ENCODE results near the gene METTL27.
"Not testable (repeated sequence)": the region's sequence is repeated elsewhere in the genome, so short reads cannot be mapped to it uniquely, and the experiment has no call there.

Gene METTL27

GRCh38 chr7:73842067-73842976 lies at the start of gene METTL27:
Gene METTL27, minus strand, starts transcription at chr7:73842516. Its CDS starts 376 bp downstream, at chr7:73842140.
- Histone ChIP-seq H3K9me3 (ENCODE audit: low read length) (no peaks in the 10 kb centered on the region), H3K4me3 (ENCODE audit: low read length) (peak within 1 kb of the TSS; percentile 57), H3K36me3 (ENCODE audit: insufficient read depth, low read length) (no peaks in the 10 kb centered on the region), H3K4me1 (ENCODE audit: insufficient read depth, low read length) (peaks cover 3% of the 10 kb centered on the region), H2AFZ (ENCODE audit: low read depth, low read length) (peak within 1 kb of the TSS; percentile 90), H3K27me3 (ENCODE audit: insufficient read depth, low read length) (no peaks in the 10 kb centered on the region)

GRCh38 chr7:73891178-73891885 lies 49.0 kb upstream of the METTL27 start:
- Histone ChIP-seq H3K36me3 (ENCODE audit: insufficient read depth, low read length) (no peaks in the 10 kb centered on the region), H3K9me3 (ENCODE audit: low read length) (no peaks in the 10 kb centered on the region), H3K27me3 (ENCODE audit: insufficient read depth, low read length) (peaks cover 6% of the 10 kb centered on the region), H2AFZ (ENCODE audit: low read depth, low read length) (no peak overlapping the region), H3K4me1 (ENCODE audit: insufficient read depth, low read length) (peaks cover 20% of the 10 kb centered on the region), H3K4me3 (ENCODE audit: low read length) (no peak overlapping the region)

- no peak overlapping the region for H3K4me3 ChIP-seq (ENCODE audit: low read length)
- H3K36me3 ChIP-seq (ENCODE audit: insufficient read depth, low read length), result no peaks in the 10 kb centered on the region
- H3K27me3 ChIP-seq (ENCODE audit: insufficient read depth, low read length), result peaks cover 6% of the 10 kb centered on the region
- no peaks in the 10 kb centered on the region for H3K9me3 ChIP-seq (ENCODE audit: low read length)
- no peak overlapping the region for H2AFZ ChIP-seq (ENCODE audit: low read depth, low read length)
- peaks cover 21% of the 10 kb centered on the region for H3K4me1 ChIP-seq (ENCODE audit: insufficient read depth, low read length)
Observed at GRCh38 chr7:73890555-73891147, 48.3 kb upstream of the METTL27 start.

GRCh38 chr7:73888959-73889358 lies 46.6 kb upstream of the METTL27 start:
- H3K27me3 ChIP-seq (ENCODE audit: insufficient read depth, low read length), result peaks cover 6% of the 10 kb centered on the region
- H3K36me3 ChIP-seq (ENCODE audit: insufficient read depth, low read length), result no peaks in the 10 kb centered on the region
- H2AFZ ChIP-seq (ENCODE audit: low read depth, low read length), result no peak overlapping the region
- H3K4me1 ChIP-seq (ENCODE audit: insufficient read depth, low read length), result peaks cover 7% of the 10 kb centered on the region
- no peaks in the 10 kb centered on the region for H3K9me3 ChIP-seq (ENCODE audit: low read length)
- H3K4me3 ChIP-seq (ENCODE audit: low read length), result no peak overlapping the region

GRCh38 chr7:73887762-73888161 lies 45.4 kb upstream of the METTL27 start:
- H2AFZ ChIP-seq (ENCODE audit: low read depth, low read length), result no peak overlapping the region
- peaks cover 6% of the 10 kb centered on the region for H3K27me3 ChIP-seq (ENCODE audit: insufficient read depth, low read length)
- no peaks in the 10 kb centered on the region for H3K36me3 ChIP-seq (ENCODE audit: insufficient read depth, low read length)
- H3K4me3 ChIP-seq (ENCODE audit: low read length), result no peak overlapping the region
- no peaks in the 10 kb centered on the region for H3K9me3 ChIP-seq (ENCODE audit: low read length)
- peaks cover 5% of the 10 kb centered on the region for H3K4me1 ChIP-seq (ENCODE audit: insufficient read depth, low read length)

GRCh38 chr7:73885975-73886798 lies 43.9 kb upstream of the METTL27 start:
- no peaks in the 10 kb centered on the region for H3K9me3 ChIP-seq (ENCODE audit: low read length)
- H3K36me3 ChIP-seq (ENCODE audit: insufficient read depth, low read length), result no peaks in the 10 kb centered on the region
- peak overlapping the region; percentile 62 for H2AFZ ChIP-seq (ENCODE audit: low read depth, low read length)
- peaks cover 5% of the 10 kb centered on the region for H3K4me1 ChIP-seq (ENCODE audit: insufficient read depth, low read length)
- no peak overlapping the region for H3K4me3 ChIP-seq (ENCODE audit: low read length)
- H3K27me3 ChIP-seq (ENCODE audit: insufficient read depth, low read length), result peaks cover 6% of the 10 kb centered on the region

- H3K27me3 ChIP-seq (ENCODE audit: insufficient read depth, low read length), result peaks cover 6% of the 10 kb centered on the region
- no peak overlapping the region for H2AFZ ChIP-seq (ENCODE audit: low read depth, low read length)
- H3K4me3 ChIP-seq (ENCODE audit: low read length), result no peak overlapping the region
- no peaks in the 10 kb centered on the region for H3K36me3 ChIP-seq (ENCODE audit: insufficient read depth, low read length)
- H3K4me1 ChIP-seq (ENCODE audit: insufficient read depth, low read length), result peaks cover 5% of the 10 kb centered on the region
- H3K9me3 ChIP-seq (ENCODE audit: low read length), result no peaks in the 10 kb centered on the region
Observed at GRCh38 chr7:73885433-73885974, 43.2 kb upstream of the METTL27 start.

- H3K4me3 ChIP-seq (ENCODE audit: low read length); H2AFZ ChIP-seq (ENCODE audit: low read depth, low read length): not testable (repeated sequence)
- peaks cover 10% of the 10 kb centered on the region for H3K27me3 ChIP-seq (ENCODE audit: insufficient read depth, low read length)
Observed at GRCh38 chr7:73884867-73885422, 42.6 kb upstream of the METTL27 start.

GRCh38 chr7:73882047-73882402 lies 39.7 kb upstream of the METTL27 start:
- Histone ChIP-seq H2AFZ (ENCODE audit: low read depth, low read length) (no peak overlapping the region), H3K27me3 (ENCODE audit: insufficient read depth, low read length) (peaks cover 9% of the 10 kb centered on the region)

More at GRCh38 chr7:73884867-73885422, 42.6 kb upstream of the METTL27 start:
- H3K36me3 ChIP-seq (ENCODE audit: insufficient read depth, low read length); H3K9me3 ChIP-seq (ENCODE audit: low read length); H3K4me1 ChIP-seq (ENCODE audit: insufficient read depth, low read length): not testable (repeated sequence)

GRCh38 chr7:73881352-73882046 lies 39.2 kb upstream of the METTL27 start:
- Histone ChIP-seq H3K36me3 (ENCODE audit: insufficient read depth, low read length) (no peaks in the 10 kb centered on the region), H2AFZ (ENCODE audit: low read depth, low read length) (no peak overlapping the region), H3K9me3 (ENCODE audit: low read length) (no peaks in the 10 kb centered on the region), H3K4me3 (ENCODE audit: low read length) (no peak overlapping the region), H3K27me3 (ENCODE audit: insufficient read depth, low read length) (peaks cover 6% of the 10 kb centered on the region), H3K4me1 (ENCODE audit: insufficient read depth, low read length) (peaks cover 3% of the 10 kb centered on the region)

More at GRCh38 chr7:73882047-73882402, 39.7 kb upstream of the METTL27 start:
- no peaks in the 10 kb centered on the region for H3K36me3 ChIP-seq (ENCODE audit: insufficient read depth, low read length)
- no peaks in the 10 kb centered on the region for H3K9me3 ChIP-seq (ENCODE audit: low read length)
- no peak overlapping the region for H3K4me3 ChIP-seq (ENCODE audit: low read length)
- H3K4me1 ChIP-seq (ENCODE audit: insufficient read depth, low read length), result peaks cover 5% of the 10 kb centered on the region

GRCh38 chr7:73880755-73881328 lies 38.5 kb upstream of the METTL27 start:
- Histone ChIP-seq H3K4me3 (ENCODE audit: low read length) (no peak overlapping the region), H2AFZ (ENCODE audit: low read depth, low read length) (no peak overlapping the region), H3K36me3 (ENCODE audit: insufficient read depth, low read length) (no peaks in the 10 kb centered on the region), H3K27me3 (ENCODE audit: insufficient read depth, low read length) (peaks cover 4% of the 10 kb centered on the region), H3K4me1 (ENCODE audit: insufficient read depth, low read length) (no peaks in the 10 kb centered on the region), H3K9me3 (ENCODE audit: low read length) (no peaks in the 10 kb centered on the region)
